ENCODE results near the gene REXO1. TPM values are rescaled to one million over a fixed set of nuclear protein-coding genes. Genes with fewer than 3 reads are reported as not detected.

Gene REXO1
- total and polyA plus RNA-seq, 2 of the 13 experiments (the other 11 are each of a cell fraction or from before 2014, with no cell fraction given), result 5.0 to 11.2 TPM

DNA sequence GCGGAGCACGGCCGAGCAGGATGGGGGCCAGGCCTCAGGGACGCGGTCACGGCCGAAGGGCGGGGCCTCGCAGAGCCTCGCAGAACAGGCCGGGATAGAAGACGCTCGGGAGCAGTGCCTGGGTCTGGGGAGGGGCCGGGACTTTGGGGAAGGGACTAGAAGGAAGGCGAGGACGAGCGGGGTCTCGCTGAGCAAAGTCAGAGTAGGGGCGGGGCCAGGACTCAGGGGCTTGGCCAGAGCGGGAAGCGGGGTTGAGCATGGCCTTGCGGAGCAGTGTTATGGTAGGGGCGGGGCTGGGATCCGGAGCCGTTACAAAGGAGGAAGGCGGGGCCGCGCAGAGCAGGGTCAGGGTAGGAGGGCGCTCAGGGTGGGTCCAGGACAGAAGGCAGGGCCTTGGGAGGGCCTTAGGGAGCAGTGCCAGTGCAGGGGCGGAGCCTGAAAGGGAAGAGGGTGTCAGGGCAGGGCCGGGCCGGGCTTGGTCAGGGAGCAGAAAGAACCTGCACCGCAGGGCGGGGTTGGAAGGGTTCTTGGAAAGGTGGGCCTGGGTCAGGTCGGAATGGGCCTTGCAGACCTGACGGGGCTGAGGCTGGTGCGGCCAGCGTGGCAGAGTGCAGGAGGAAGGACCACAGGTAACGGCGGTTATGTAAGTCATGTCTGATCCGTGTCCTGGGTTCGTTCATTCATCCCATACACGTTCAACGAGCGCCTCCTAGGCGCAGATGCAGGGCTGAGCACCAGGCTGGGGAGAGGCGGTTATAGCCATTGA lies 35.7 kb downstream of the REXO1 start (continued):
- TF ChIP-seq YY1 (IDR thresholded peaks at IDR 0.05; ENCODE audit: insufficient read depth, insufficient replicate concordance, low read depth, low read length) (no peak), GPBP1L1 (CRISPR knock-in tag; IDR thresholded peaks at IDR 0.05) (no peak), CTCF (CRISPR knock-in tag; IDR thresholded peaks at IDR 0.05) (peak; percentile 91), KLF11 (CRISPR knock-in tag; IDR thresholded peaks at IDR 0.05) (no peak), NFIB (CRISPR knock-in tag; IDR thresholded peaks at IDR 0.05; ENCODE audit: borderline replicate concordance) (no peak), RFXANK (CRISPR knock-in tag; IDR thresholded peaks at IDR 0.05) (no peak), HNF4A (CRISPR knock-in tag; IDR thresholded peaks at IDR 0.05) (peak; percentile 21; the same call in 1 of the 2 replicates), XBP1 (CRISPR knock-in tag; IDR thresholded peaks at IDR 0.05) (no peak), DR1 (CRISPR knock-in tag; IDR thresholded peaks at IDR 0.05) (0 out of 2 replicates have a peak, but pooled peaks have one; percentile 56), SRSF1 (optimal IDR thresholded peaks at IDR 0.05; ENCODE audit: low read depth, low read length) (no peak), EZH2 (conservative IDR thresholded peaks at IDR 0.05; ENCODE audit: low read depth, low read length) (no peak), ZBTB43 (CRISPR knock-in tag; conservative IDR thresholded peaks at IDR 0.05) (no peak), RARG (CRISPR knock-in tag; IDR thresholded peaks at IDR 0.05; ENCODE audit: low read depth) (no peak), NRL (CRISPR knock-in tag; IDR thresholded peaks at IDR 0.05; ENCODE audit: borderline replicate concordance) (0 out of 2 replicates have a peak, but pooled peaks have one; percentile 59), MED13 (CRISPR knock-in tag; IDR thresholded peaks at IDR 0.05) (peak; percentile 56; the same call in 1 of the 2 replicates), JARID2 (CRISPR knock-in tag; IDR thresholded peaks at IDR 0.05; ENCODE audit: insufficient replicate concordance) (no peak), SALL1 (CRISPR knock-in tag; IDR thresholded peaks at IDR 0.05) (peak; percentile 67), DRAP1 (CRISPR knock-in tag; IDR thresholded peaks at IDR 0.05) (peak; percentile 89), ZNF891 (CRISPR knock-in tag; IDR thresholded peaks at IDR 0.05) (peak; percentile 54)

All from HepG2 (cell line).